Measurements from ENCODE around the gene ZNF124. TPM values are rescaled to one million over a fixed set of nuclear protein-coding genes. Genes with fewer than 3 reads are reported as not detected.

ZNF124 gene
- total and polyA plus RNA-seq, 2 of the 13 experiments (the other 11 are each of a cell fraction or from before 2014, with no cell fraction given) = 9.7 to 134 TPM

DNA sequence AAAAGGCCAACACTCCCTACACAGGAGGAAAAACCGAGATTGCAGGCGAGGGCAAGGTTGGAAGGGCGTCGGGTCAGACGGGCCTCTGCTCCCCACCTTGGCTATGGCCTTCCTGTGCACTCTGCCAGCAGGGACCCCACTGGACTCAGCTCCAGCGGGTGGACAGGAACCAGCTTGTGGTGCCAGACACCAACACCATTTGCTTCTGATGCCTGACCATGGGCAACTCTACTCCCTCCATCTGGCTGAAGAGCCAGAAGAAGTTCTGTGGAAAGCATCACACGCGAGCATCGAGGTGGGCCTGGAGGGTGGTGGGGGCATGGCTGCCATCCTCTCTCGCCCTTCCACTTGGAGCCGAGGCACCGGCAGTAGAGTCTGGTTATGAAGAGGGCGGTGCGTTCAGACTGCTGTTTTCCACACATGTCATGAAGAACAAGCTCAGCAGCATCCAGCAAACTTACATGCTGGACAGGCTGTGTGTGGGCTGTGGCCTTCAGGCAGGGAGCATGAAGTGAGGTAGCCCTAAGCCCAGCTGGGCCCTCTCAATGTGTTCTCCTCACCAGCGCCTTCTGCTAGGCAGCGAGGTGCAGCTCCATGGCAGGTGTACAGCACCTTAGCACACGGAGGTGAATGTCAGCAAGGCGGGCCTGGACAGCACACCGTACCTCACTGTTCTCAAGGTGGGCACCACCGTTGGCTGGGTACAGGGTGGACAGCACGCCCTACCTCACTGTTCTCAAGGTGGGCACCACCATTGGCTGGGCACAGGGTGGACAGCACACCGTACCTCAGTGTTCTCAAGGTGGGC lies 52.0 kb downstream of the ZNF124 start:
- H3K36me3 ChIP-seq (replicated peaks in 1 of 2; ENCODE audit: control insufficient read depth in 1 of 2, insufficient read depth in 2 of 2, low read length in 2 of 2) = no peaks in the 10 kb centered on the region
- no peak overlapping the region for H3K4me2 ChIP-seq (ENCODE audit: low read depth, low read length)
- no TSS peak for BruUV-seq (replicated peaks)
- H3K27ac ChIP-seq (ENCODE audit: extremely low read length, insufficient read depth, low read length) = no peak overlapping the region
- peak; percentile 28 for ATAC-seq
- no peaks in the 10 kb centered on the region for H3K79me2 ChIP-seq (ENCODE audit: insufficient read depth, low read length)
- H3K4me3 ChIP-seq (replicated peaks in 1 of 3; ENCODE audit: insufficient read depth in 1 of 3, low read depth in 2 of 3, low read length in 3 of 3) = no peak overlapping the region
- DNase-seq (ENCODE audit: low spot score) = no peak
- TF ChIP-seq ZNF780A (CRISPR knock-in tag; IDR thresholded peaks at IDR 0.05) = no peak
- TF ChIP-seq MBD4 (IDR thresholded peaks at IDR 0.05; ENCODE audit: borderline replicate concordance, low read length) = no peak
- TF ChIP-seq, protein P1, sequence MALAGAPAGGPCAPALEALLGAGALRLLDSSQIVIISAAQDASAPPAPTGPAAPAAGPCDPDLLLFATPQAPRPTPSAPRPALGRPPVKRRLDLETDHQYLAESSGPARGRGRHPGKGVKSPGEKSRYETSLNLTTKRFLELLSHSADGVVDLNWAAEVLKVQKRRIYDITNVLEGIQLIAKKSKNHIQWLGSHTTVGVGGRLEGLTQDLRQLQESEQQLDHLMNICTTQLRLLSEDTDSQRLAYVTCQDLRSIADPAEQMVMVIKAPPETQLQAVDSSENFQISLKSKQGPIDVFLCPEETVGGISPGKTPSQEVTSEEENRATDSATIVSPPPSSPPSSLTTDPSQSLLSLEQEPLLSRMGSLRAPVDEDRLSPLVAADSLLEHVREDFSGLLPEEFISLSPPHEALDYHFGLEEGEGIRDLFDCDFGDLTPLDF (CRISPR knock-in tag; IDR thresholded peaks at IDR 0.05) = no peak
- TF ChIP-seq MAFG (CRISPR knock-in tag; IDR thresholded peaks at IDR 0.05) = no peak
- no peak for TF ChIP-seq ZFP62 (CRISPR knock-in tag; IDR thresholded peaks at IDR 0.05)
- TF ChIP-seq ZMAT3 (CRISPR knock-in tag; conservative IDR thresholded peaks at IDR 0.05) = no peak
- TF ChIP-seq ZNF546 (CRISPR knock-in tag; conservative IDR thresholded peaks at IDR 0.05) = no peak
- no peak for TF ChIP-seq KDM2A (CRISPR knock-in tag; IDR thresholded peaks at IDR 0.05; ENCODE audit: borderline replicate concordance, low read depth)
- 77% methylated on average over 12 of the region's 22 CpGs for WGBS (ENCODE audit: low lambda C conversion rate)
- intact Hi-C loops (cut with micrococcal nuclease; ENCODE audit: unreplicated experiment) (loop anchor here (10.0 kb wide), 2 partner anchors 185 to 215 kb away; partner anchors contain the start of gene AHCTF1), in situ Hi-C loops (cut with HindIII; ENCODE audit: extremely low pct_ligation_motif_present, low pct_unique_long_range_greater_than_20kb) (no loop called here)
- no peak for FAIRE-seq
- H3K9me3 ChIP-seq (ENCODE audit: low read length) = no peaks in the 10 kb centered on the region
- H4K20me1 ChIP-seq (ENCODE audit: insufficient read depth, low read length) = no peaks in the 10 kb centered on the region
- no peak overlapping the region for H2AFZ ChIP-seq (ENCODE audit: low read length)
- POLR2A ChIA-PET = no interaction called here
- H3K9ac ChIP-seq (ENCODE audit: insufficient read depth, low read depth, low read length) = no peak overlapping the region
- no peaks in the 10 kb centered on the region for H3K27me3 ChIP-seq (ENCODE audit: control insufficient read depth in 1 of 2, insufficient read depth in 2 of 2, low read length in 2 of 2)
- H3K4me1 ChIP-seq (ENCODE audit: insufficient read depth, low read length) = peaks cover 14% of the 10 kb centered on the region
- CTCF ChIA-PET (ENCODE audit: low intra/inter-chr PET ratio, low total read pairs) = no interaction called here

Measured in HepG2 (cell line).